CD4-positive, CD25-positive, alpha-beta regulatory T cell (primary cell): ENCODE measurements around the gene TKTL1. TPM values are rescaled to one million over a fixed set of nuclear protein-coding genes. Genes with fewer than 3 reads are reported as not detected.
A peak's percentile ranks its signal among the peaks of the same experiment; 100 is the strongest.

Source experiments
- ATAC-seq, 2 donors: fragments of 150-1000 bp; cut with Tn5 transposase; one replicate each; pipeline ENCODE4 v1.10.0; 2021; ENCODE audit warnings: low read depth in 2 of 2, moderate number of reproducible peaks in 2 of 2, moderate library complexity in 1 of 2
- DNase-seq, 3 donors: peaks; one replicate each; pipeline versions ENCODE4 v3.0.0 to v3.0.0-alpha.2; 2012 to 2022; ENCODE audit warnings: mixed read lengths in 1 of 3
- H3K27ac ChIP-seq: one replicate; pipeline ENCODE4 v1.7.0; 2013; ENCODE audit warnings: mild to moderate bottlenecking, low read length; ENCODE audit not compliant: insufficient read depth, poor library complexity, severe bottlenecking
- H3K27me3 ChIP-seq: one replicate; pipeline ENCODE4 v1.7.0; 2013; ENCODE audit warnings: low read length; ENCODE audit not compliant: control insufficient read depth, insufficient read depth
- H3K36me3 ChIP-seq: one replicate; pipeline ENCODE4 v1.7.0; 2013; ENCODE audit warnings: mild to moderate bottlenecking, low read length, moderate library complexity; ENCODE audit not compliant: control insufficient read depth, insufficient read depth
- H3K4me1 ChIP-seq: 2 replicates; pipeline ENCODE4 v1.7.0; 2013; ENCODE audit warnings: mild to moderate bottlenecking, low read length; ENCODE audit not compliant: insufficient read depth, control insufficient read depth, poor library complexity, severe bottlenecking
- H3K4me3 ChIP-seq: one replicate; pipeline ENCODE4 v1.7.0; 2013; ENCODE audit warnings: low read depth, mild to moderate bottlenecking, low read length, moderate library complexity
- H3K9me3 ChIP-seq, 2 experiments: 1 replicate in 1 of 2; 2 replicates in 1 of 2; pipeline ENCODE4 v1.7.0; 2013; ENCODE audit warnings: low read length in 2 of 2, mild to moderate bottlenecking in 1 of 2, moderate library complexity in 1 of 2; ENCODE audit not compliant: control insufficient read depth in 2 of 2
- H3K27ac Mint-ChIP-seq, 3 donors: one replicate each; pipeline ENCODE4 v1.8.0; 2020 to 2022; ENCODE audit warnings: mild to moderate bottlenecking in 3 of 3, mixed read lengths in 3 of 3, moderate library complexity in 2 of 3
- H3K27me3 Mint-ChIP-seq: one replicate; pipeline ENCODE4 v1.8.0; 2022; ENCODE audit warnings: mild to moderate bottlenecking, mixed read lengths
- H3K36me3 Mint-ChIP-seq: one replicate; pipeline ENCODE4 v1.8.0; 2020; ENCODE audit warnings: mixed read lengths
- H3K4me1 Mint-ChIP-seq, 4 donors: one replicate each; pipeline ENCODE4 v1.8.0; 2020 to 2022; ENCODE audit warnings: mixed read lengths in 4 of 4, mild to moderate bottlenecking in 1 of 4
- H3K4me3 Mint-ChIP-seq, 4 donors: one replicate each; pipeline ENCODE4 v1.8.0; 2020 to 2022; ENCODE audit warnings: mild to moderate bottlenecking in 4 of 4, mixed read lengths in 4 of 4, moderate library complexity in 3 of 4
- H3K9me3 Mint-ChIP-seq, 7 donors: one replicate each; pipeline ENCODE4 v1.8.0; 2020 to 2022; ENCODE audit warnings: mixed read lengths in 7 of 7, mild to moderate bottlenecking in 3 of 7, moderate library complexity in 2 of 7
- polyA plus RNA-seq, 4 donors: library from polyadenylated mRNA; unstranded; fragments of 300-500 nt; fragmentation: Illumina TruSeq; gene quantifications; one replicate each; pipeline ENCODE4 v1.2.3, GENCODE V29; 2021
- total RNA-seq: library from RNA; stranded (reverse); gene quantifications from one replicate; pipeline ENCODE4 v1.2.3, GENCODE V29; 2022

The TKTL1 gene
- total and polyA plus RNA-seq, 5 donors from 2014 or later: 8.1 to 34.3 (median 21.4) TPM

- Mint-ChIP-seq H3K9me3 (no peaks in the 10 kb centered on the region), H3K36me3 (no peaks in the 10 kb centered on the region), H3K4me1 (peaks cover 12 to 47% (median 24%) of the 10 kb centered on the region in 4 donors), H3K27ac (peak overlapping the region in 1 of 3 donors; percentile 47), H3K27me3 (no peaks in the 10 kb centered on the region), H3K4me3 (no peak overlapping the region)
- H3K27me3 ChIP-seq: no peaks in the 10 kb centered on the region
- ATAC-seq: no peak
- H3K9me3 ChIP-seq: no peaks in the 10 kb centered on the region
- H3K27ac ChIP-seq: no peak overlapping the region
- H3K4me3 ChIP-seq: no peak overlapping the region
- H3K36me3 ChIP-seq: no peaks in the 10 kb centered on the region
- H3K4me1 ChIP-seq: peaks cover 28% of the 10 kb centered on the region
- DNase-seq: no peak
These were observed 16.5 kb downstream of the TKTL1 start for GRCh38 chrX:154312116-154312515.

DNA sequence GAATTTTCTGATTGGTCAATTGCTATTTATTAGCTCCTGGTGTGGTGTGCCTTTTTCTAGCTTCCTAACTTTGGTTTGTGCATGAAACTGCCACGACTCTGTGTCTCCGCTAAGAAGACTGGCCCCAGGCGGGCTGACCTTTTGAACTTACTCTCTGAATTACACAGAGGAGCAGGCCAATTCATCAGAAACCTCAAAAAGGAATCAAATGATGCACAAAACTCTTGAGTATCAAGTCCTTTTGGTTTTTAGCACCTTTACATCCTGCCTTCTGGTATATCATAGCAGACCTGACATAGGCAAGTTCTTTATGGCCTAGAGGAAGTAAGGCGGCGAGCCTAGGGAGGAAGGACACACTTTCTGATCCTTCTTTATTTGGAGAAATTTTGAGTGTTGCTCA is 17.6 kb downstream of the TKTL1 start:
- ATAC-seq (peak in 1 of 2 donors; percentile 45), DNase-seq (peak in 1 of 3 donors; percentile 66)
- Histone ChIP-seq H3K27me3 (no peaks in the 10 kb centered on the region), H3K4me3 (no peak overlapping the region), H3K27ac (peak overlapping the region; percentile 41), H3K9me3 (no peaks in the 10 kb centered on the region), H3K4me1 (peaks cover 22% of the 10 kb centered on the region), H3K36me3 (no peaks in the 10 kb centered on the region)
- H3K27me3 Mint-ChIP-seq: no peaks in the 10 kb centered on the region
- peak overlapping the region in 2 of 3 donors; percentile 59 to 95 for H3K27ac Mint-ChIP-seq
- H3K4me1 Mint-ChIP-seq: peaks cover 12 to 45% (median 20%) of the 10 kb centered on the region in 4 donors
- H3K4me3 Mint-ChIP-seq: peak overlapping the region in 2 of 4 donors; percentile 1 to 6
- H3K9me3 Mint-ChIP-seq: no peaks in the 10 kb centered on the region
- no peaks in the 10 kb centered on the region for H3K36me3 Mint-ChIP-seq

DNA sequence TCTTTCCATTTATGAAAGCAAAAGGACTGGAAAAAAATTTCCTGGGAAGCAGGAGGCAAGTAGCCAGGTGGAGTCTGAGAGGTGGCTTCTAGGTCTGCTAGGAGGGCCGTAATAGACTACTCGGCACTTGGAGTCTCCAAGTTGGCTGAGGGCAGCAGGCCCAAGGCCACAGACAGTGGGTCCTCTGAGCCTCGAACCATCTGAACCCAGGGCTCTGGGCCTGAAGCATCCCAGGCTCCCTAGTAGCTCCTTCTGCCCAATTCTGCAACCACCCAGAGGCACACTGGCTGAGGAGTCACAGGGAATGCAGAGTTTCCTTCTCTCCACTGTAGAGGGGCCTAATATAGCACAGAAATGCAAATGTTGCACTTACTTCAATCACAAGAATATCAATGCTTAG is 19.8 kb downstream of the TKTL1 start:
- no peaks in the 10 kb centered on the region for H3K27me3 ChIP-seq
- no peak for DNase-seq
- no peak overlapping the region for H3K27ac ChIP-seq
- ATAC-seq: no peak
- no peak overlapping the region for H3K4me3 Mint-ChIP-seq
- no peaks in the 10 kb centered on the region for H3K27me3 Mint-ChIP-seq
- no peak overlapping the region for H3K4me3 ChIP-seq
- H3K4me1 Mint-ChIP-seq: peaks cover 10 to 39% (median 15%) of the 10 kb centered on the region in 4 donors
- no peaks in the 10 kb centered on the region for H3K36me3 ChIP-seq
- H3K27ac Mint-ChIP-seq: no peak overlapping the region
- H3K9me3 ChIP-seq: no peaks in the 10 kb centered on the region
- H3K9me3 Mint-ChIP-seq: no peaks in the 10 kb centered on the region
- H3K4me1 ChIP-seq: peaks cover 11% of the 10 kb centered on the region
- H3K36me3 Mint-ChIP-seq: no peaks in the 10 kb centered on the region

GRCh38 chrX:154317391-154317995 is 21.9 kb downstream of the TKTL1 start:
- Histone ChIP-seq H3K36me3 (no peaks in the 10 kb centered on the region), H3K27me3 (no peaks in the 10 kb centered on the region), H3K27ac (no peak overlapping the region), H3K9me3 (no peaks in the 10 kb centered on the region), H3K4me3 (no peak overlapping the region), H3K4me1 (peaks cover 11% of the 10 kb centered on the region)
- Mint-ChIP-seq H3K4me1 (peaks cover 10 to 45% (median 15%) of the 10 kb centered on the region in 4 donors), H3K9me3 (no peaks in the 10 kb centered on the region), H3K36me3 (no peaks in the 10 kb centered on the region), H3K27ac (peak overlapping the region in 2 of 3 donors; percentile 49 to 66), H3K27me3 (no peaks in the 10 kb centered on the region), H3K4me3 (peak overlapping the region in 1 of 4 donors; percentile 20)
- DNase-seq (peak in 1 of 3 donors; percentile 20), ATAC-seq (no peak)

DNA sequence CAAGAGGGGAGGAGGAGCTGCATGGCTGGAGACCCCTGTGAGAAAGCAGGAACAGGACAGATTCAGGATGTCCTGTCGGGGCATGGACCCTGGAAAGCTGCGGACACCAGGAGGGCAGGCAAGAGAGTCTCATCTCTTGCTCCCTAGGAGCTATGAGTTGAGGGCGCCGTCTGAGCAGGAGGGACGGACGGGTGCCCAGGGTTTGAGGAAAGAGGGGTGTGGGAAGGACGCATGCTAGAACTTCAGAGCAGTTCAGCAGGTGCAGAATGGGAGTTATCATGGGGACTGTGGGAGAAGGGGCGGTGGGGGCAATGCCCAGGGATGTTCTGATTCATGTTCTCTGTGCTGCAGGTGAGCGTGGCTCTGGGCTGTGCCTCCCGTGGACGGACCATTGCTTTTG is 24.8 kb downstream of the TKTL1 start:
- ATAC-seq (no peak), DNase-seq (no peak)
- H3K27ac Mint-ChIP-seq: peak overlapping the region in 2 of 3 donors; percentile 42 to 52
- no peaks in the 10 kb centered on the region for H3K27me3 Mint-ChIP-seq
- H3K4me1 Mint-ChIP-seq: peaks cover 3 to 50% (median 4%) of the 10 kb centered on the region in 4 donors
- Histone ChIP-seq H3K9me3 (no peaks in the 10 kb centered on the region), H3K27ac (no peak overlapping the region), H3K27me3 (no peaks in the 10 kb centered on the region), H3K4me3 (no peak overlapping the region), H3K36me3 (no peaks in the 10 kb centered on the region), H3K4me1 (peaks cover 8% of the 10 kb centered on the region)
- no peaks in the 10 kb centered on the region for H3K9me3 Mint-ChIP-seq
- no peaks in the 10 kb centered on the region for H3K36me3 Mint-ChIP-seq
- H3K4me3 Mint-ChIP-seq: no peak overlapping the region

GRCh38 chrX:154321152-154321551 is 25.6 kb downstream of the TKTL1 start:
- Histone ChIP-seq H3K36me3 (no peaks in the 10 kb centered on the region), H3K4me3 (no peak overlapping the region), H3K4me1 (peaks cover 16% of the 10 kb centered on the region), H3K27me3 (no peaks in the 10 kb centered on the region), H3K27ac (no peak overlapping the region), H3K9me3 (no peaks in the 10 kb centered on the region)
- Mint-ChIP-seq H3K9me3 (no peaks in the 10 kb centered on the region), H3K27me3 (no peaks in the 10 kb centered on the region), H3K27ac (no peak overlapping the region), H3K4me1 (peaks cover 6 to 58% (median 8%) of the 10 kb centered on the region in 4 donors), H3K36me3 (no peaks in the 10 kb centered on the region), H3K4me3 (peak overlapping the region in 1 of 4 donors; percentile 14)
- no peak for DNase-seq
- no peak for ATAC-seq

GRCh38 chrX:154321594-154321993 is 26.0 kb downstream of the TKTL1 start:
- Mint-ChIP-seq H3K4me3 (peak overlapping the region in 1 of 4 donors; percentile 14), H3K27me3 (no peaks in the 10 kb centered on the region)
- ATAC-seq: no peak

GRCh38 chrX:154322890-154323289 is 27.3 kb downstream of the TKTL1 start:
- H3K27ac Mint-ChIP-seq: no peak overlapping the region

More at GRCh38 chrX:154321594-154321993, 26.0 kb downstream of the TKTL1 start:
- no peak for DNase-seq
- no peak overlapping the region for H3K4me3 ChIP-seq
- H3K9me3 Mint-ChIP-seq: no peaks in the 10 kb centered on the region
- no peaks in the 10 kb centered on the region for H3K36me3 ChIP-seq
- no peaks in the 10 kb centered on the region for H3K36me3 Mint-ChIP-seq
- H3K27me3 ChIP-seq: no peaks in the 10 kb centered on the region
- H3K9me3 ChIP-seq: no peaks in the 10 kb centered on the region
- H3K4me1 Mint-ChIP-seq: peaks cover 8 to 62% (median 12%) of the 10 kb centered on the region in 4 donors
- peaks cover 20% of the 10 kb centered on the region for H3K4me1 ChIP-seq
- no peak overlapping the region for H3K27ac ChIP-seq
- H3K27ac Mint-ChIP-seq: peak overlapping the region in 1 of 3 donors; percentile 33

More at GRCh38 chrX:154322890-154323289, 27.3 kb downstream of the TKTL1 start:
- peaks cover 27% of the 10 kb centered on the region for H3K4me1 ChIP-seq
- H3K4me3 Mint-ChIP-seq: no peak overlapping the region
- H3K9me3 Mint-ChIP-seq: no peaks in the 10 kb centered on the region
- no peak for ATAC-seq
- H3K27me3 Mint-ChIP-seq: no peaks in the 10 kb centered on the region
- H3K27me3 ChIP-seq: no peaks in the 10 kb centered on the region
- DNase-seq: no peak
- H3K4me1 Mint-ChIP-seq: peaks cover 11 to 67% (median 23%) of the 10 kb centered on the region in 4 donors
- no peaks in the 10 kb centered on the region for H3K36me3 Mint-ChIP-seq
- no peaks in the 10 kb centered on the region for H3K36me3 ChIP-seq
- H3K27ac ChIP-seq: no peak overlapping the region
- H3K9me3 ChIP-seq: no peaks in the 10 kb centered on the region
- no peak overlapping the region for H3K4me3 ChIP-seq
